Breast epithelium (tissue), 4 donors: ENCODE measurements around the gene URM1. TPM values are rescaled to one million over a fixed set of nuclear protein-coding genes. Genes with fewer than 3 reads are reported as not detected.

ENCODE experiments used
- DNase-seq, 2 donors: peaks; one replicate each; pipeline ENCODE4 v3.0.0-alpha.2; 2019; ENCODE audit warnings: low spot score in 2 of 2
- H3K27ac ChIP-seq, 2 donors: fragments of 200-600 bp; sonication (generic) in 1 of 2; one replicate each; pipeline ENCODE4 v1.5.1; 2016 to 2019; ENCODE audit warnings: mild to moderate bottlenecking in 1 of 2
- H3K27me3 ChIP-seq, 2 donors: fragments of 200-600 bp; sonication (generic) in 1 of 2; one replicate each; pipeline versions ENCODE4 v1.5.1 to v1.6.0; 2017 to 2019; ENCODE audit warnings: control low read depth in 1 of 2, mild to moderate bottlenecking in 1 of 2
- H3K36me3 ChIP-seq: fragments of 200-600 bp; one replicate; pipeline ENCODE4 v1.5.1; 2019
- H3K4me1 ChIP-seq, 2 donors: fragments of 200-600 bp; sonication (generic); one replicate each; pipeline ENCODE4 v1.5.1; 2016 to 2019; ENCODE audit warnings: control low read depth in 1 of 2
- H3K4me3 ChIP-seq, 3 donors: fragments of 200-600 bp; sonication (generic); 1 replicate in 2 of 3; 2 replicates in 1 of 3; pipeline ENCODE4 v1.5.1; 2016 to 2019; ENCODE audit warnings: mild to moderate bottlenecking in 3 of 3, moderate library complexity in 2 of 3
- H3K9me3 ChIP-seq, 2 donors: fragments of 200-600 bp; sonication (generic) in 1 of 2; one replicate each; pipeline ENCODE4 v1.5.1; 2016 to 2019; ENCODE audit warnings: control low read depth in 1 of 2
- CTCF ChIP-seq, 3 donors: fragments of 450-650 bp; IDR thresholded peaks; one replicate each; pipeline ENCODE4 v1.5.1; 2016 to 2017; ENCODE audit warnings: antibody characterized with exemption in 3 of 3, mild to moderate bottlenecking in 3 of 3, moderate library complexity in 3 of 3
- POLR2A ChIP-seq: fragments of 450-650 bp; IDR thresholded peaks from one replicate; pipeline ENCODE4 v1.6.1; 2016; ENCODE audit warnings: antibody characterized with exemption, mild to moderate bottlenecking, moderate library complexity
- POLR2AphosphoS5 ChIP-seq, 3 donors: sonication (generic); formaldehyde crosslinking; IDR thresholded peaks; one replicate each; pipeline ENCODE4 v1.6.1; 2017; ENCODE audit warnings: antibody characterized with exemption in 3 of 3
- intact Hi-C: fragments of 100-400 bp; cut with DNase I; formaldehyde crosslinking; loops from one replicate; pipeline ENCODE4 v1.15.1; 2023; ENCODE audit warnings: low total_unique reads
- total RNA-seq, 3 donors: library from RNA; depleted of rRNA; stranded (reverse); fragments of >200 nt; gene quantifications; one replicate each; pipeline ENCODE4 v1.1.0, GENCODE V29; 2016

The URM1 gene
- total RNA-seq, 3 donors from 2014 or later: 21.3 to 24.1 (median 23.8) TPM

- TF ChIP-seq POLR2A (no peak), CTCF (IDR thresholded peaks at IDR 0.05) (no peak), POLR2AphosphoS5 (IDR thresholded peaks at IDR 0.05) (no peak)
- H3K27ac ChIP-seq: peak overlapping the region; percentile 42 to 60
- no peaks in the 10 kb centered on the region for H3K27me3 ChIP-seq
- H3K4me3 ChIP-seq: peak overlapping the region; percentile 33 to 64 (median 48)
- intact Hi-C loops: no loop called here
- no peaks in the 10 kb centered on the region for H3K9me3 ChIP-seq
- H3K4me1 ChIP-seq: peaks cover 0 to 6% of the 10 kb centered on the region in 2 donors
- DNase-seq: no peak
- no peaks in the 10 kb centered on the region for H3K36me3 ChIP-seq
These were observed 9.7 kb upstream of the URM1 start for GRCh38 chr9:128361296-128361985.

- peak in 1 of 3 donors; percentile 57 for TF ChIP-seq POLR2AphosphoS5 (IDR thresholded peaks at IDR 0.05)
- peak; percentile 76 to 89 (median 83) for TF ChIP-seq CTCF (IDR thresholded peaks at IDR 0.05)
- TF ChIP-seq POLR2A: no peak
- H3K36me3 ChIP-seq: no peaks in the 10 kb centered on the region
- intact Hi-C loops: no loop called here
- H3K4me1 ChIP-seq: peaks cover 0 to 6% of the 10 kb centered on the region in 2 donors
- DNase-seq: peak; percentile 77 to 84
- H3K27ac ChIP-seq: peak overlapping the region; percentile 42 to 60
- H3K9me3 ChIP-seq: no peaks in the 10 kb centered on the region
- H3K4me3 ChIP-seq: peak overlapping the region; percentile 33 to 64 (median 48)
- H3K27me3 ChIP-seq: no peaks in the 10 kb centered on the region
These were observed 9.1 kb upstream of the URM1 start for GRCh38 chr9:128361986-128362646.

- DNase-seq: no peak
- no peak for TF ChIP-seq POLR2AphosphoS5 (IDR thresholded peaks at IDR 0.05)
- no peak for TF ChIP-seq CTCF (IDR thresholded peaks at IDR 0.05)
- no peak for TF ChIP-seq POLR2A
- no peak overlapping the region for H3K4me3 ChIP-seq
- intact Hi-C loops: no loop called here
- no peak overlapping the region for H3K27ac ChIP-seq
- no peaks in the 10 kb centered on the region for H3K27me3 ChIP-seq
- H3K4me1 ChIP-seq: peaks cover 0 to 6% of the 10 kb centered on the region in 2 donors
- no peaks in the 10 kb centered on the region for H3K36me3 ChIP-seq
- no peaks in the 10 kb centered on the region for H3K9me3 ChIP-seq
These were observed 8.4 kb upstream of the URM1 start for GRCh38 chr9:128362774-128363173.

GRCh38 chr9:128365525-128365924 lies 5.6 kb upstream of the URM1 start:
- Histone ChIP-seq H3K27me3 (no peaks in the 10 kb centered on the region), H3K4me1 (peaks cover 0 to 6% of the 10 kb centered on the region in 2 donors), H3K4me3 (peak overlapping the region in 2 of 3 donors; percentile 39 to 68), H3K9me3 (no peaks in the 10 kb centered on the region), H3K36me3 (no peaks in the 10 kb centered on the region), H3K27ac (no peak overlapping the region)
- intact Hi-C loops: no loop called here
- DNase-seq: no peak
- no peak for TF ChIP-seq POLR2A
- TF ChIP-seq CTCF (IDR thresholded peaks at IDR 0.05): no peak
- TF ChIP-seq POLR2AphosphoS5 (IDR thresholded peaks at IDR 0.05): no peak
